WTC11 (cell line): ENCODE measurements around the gene CCL17.

Source experiments
- CTCF ChIP-seq: fragments of 200-600 bp; IDR thresholded peaks from 2 replicates; pipeline ENCODE4 v1.8.0; 2022; ENCODE audit warnings: antibody characterized with exemption
- TF ChIP-seq, protein P1 (sequence below): sonication (generic); formaldehyde crosslinking; IDR thresholded peaks from 2 replicates; pipeline ENCODE4 v1.8.1; 2022; ENCODE audit warnings: low read depth, mild to moderate bottlenecking, moderate library complexity, missing genetic modification reagents, borderline replicate concordance

- no peak for TF ChIP-seq CTCF
- TF ChIP-seq, protein P1, sequence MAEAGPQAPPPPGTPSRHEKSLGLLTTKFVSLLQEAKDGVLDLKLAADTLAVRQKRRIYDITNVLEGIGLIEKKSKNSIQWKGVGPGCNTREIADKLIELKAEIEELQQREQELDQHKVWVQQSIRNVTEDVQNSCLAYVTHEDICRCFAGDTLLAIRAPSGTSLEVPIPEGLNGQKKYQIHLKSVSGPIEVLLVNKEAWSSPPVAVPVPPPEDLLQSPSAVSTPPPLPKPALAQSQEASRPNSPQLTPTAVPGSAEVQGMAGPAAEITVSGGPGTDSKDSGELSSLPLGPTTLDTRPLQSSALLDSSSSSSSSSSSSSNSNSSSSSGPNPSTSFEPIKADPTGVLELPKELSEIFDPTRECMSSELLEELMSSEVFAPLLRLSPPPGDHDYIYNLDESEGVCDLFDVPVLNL (CRISPR knock-in tag), result no peak
Measured at GRCh38 chr16:57367116-57367752, 37.3 kb upstream of the CCL17 start.
